Measurements from ENCODE around the gene KRTAP2-4.
"Not testable (repeated sequence)": the region's sequence is repeated elsewhere in the genome, so short reads cannot be mapped to it uniquely, and the experiment has no call there.

Gene KRTAP2-4

DNA sequence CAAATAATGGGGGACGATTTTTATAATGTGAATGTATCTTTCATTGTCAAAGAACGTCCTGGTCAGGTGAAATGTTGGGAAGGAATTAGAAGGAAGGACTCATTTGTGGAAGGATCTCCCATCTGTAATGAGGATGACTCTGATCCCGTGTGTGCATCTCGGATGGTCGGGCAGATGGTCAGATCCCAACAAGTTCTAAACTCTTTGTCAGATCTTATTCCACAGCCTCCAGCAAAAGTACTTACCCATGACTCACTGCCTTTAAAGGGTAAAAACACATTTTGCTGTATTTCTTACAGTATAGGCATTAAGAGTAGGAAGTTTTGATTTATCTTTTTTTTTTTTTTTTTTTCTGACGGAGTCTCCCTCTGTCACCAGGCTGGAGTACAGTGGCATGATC lies 32.8 kb upstream of the KRTAP2-4 start:
- Histone ChIP-seq H3K9ac (ENCODE audit: insufficient read length) (no peak overlapping the region), H3K4me3 (no peak overlapping the region), H3K9me3 (ENCODE audit: low read depth, low read length) (no peaks in the 10 kb centered on the region), H3K27ac (no peak overlapping the region), H3K36me3 (ENCODE audit: insufficient read depth, low read length) (no peaks in the 10 kb centered on the region; the same call in 1 of the 2 replicates)
- TF ChIP-seq POLR2AphosphoS5 (IDR thresholded peaks at IDR 0.05; ENCODE audit: borderline replicate concordance, low read depth, low read length) (no peak), EZH2 (IDR thresholded peaks at IDR 0.05) (no peak), FOXP2 (optimal IDR thresholded peaks at IDR 0.05; ENCODE audit: control extremely low read depth, extremely low read length, insufficient read depth) (no peak)
- no peak for DNase-seq (ENCODE audit: low read depth, low spot score)

DNA sequence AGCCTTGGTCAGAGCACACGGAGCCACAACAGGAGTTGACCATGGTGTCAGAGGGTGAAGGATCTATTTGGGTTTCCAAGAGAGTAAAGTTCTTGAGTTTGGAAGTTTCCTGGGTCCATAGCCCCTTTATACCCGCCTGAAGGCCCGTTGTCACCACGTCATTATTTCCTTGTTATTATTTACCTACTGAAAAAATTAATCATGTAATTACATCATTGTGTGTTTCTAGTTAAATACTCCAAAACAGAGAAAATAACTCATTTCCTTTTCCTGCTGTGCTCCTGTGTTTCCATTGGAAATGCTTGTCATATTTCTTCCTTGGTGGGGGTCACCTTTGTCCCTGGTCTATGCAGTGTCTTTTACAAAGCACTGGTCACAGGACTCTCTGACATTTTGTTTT lies 32.4 kb upstream of the KRTAP2-4 start, which contains the start of gene KRTAP4-8:
Gene KRTAP4-8, minus strand, starts transcription at position 101 of the 400 bp plus-strand sequence. Its CDS starts 58 bp downstream, at position 43.
- Histone ChIP-seq H3K9me3 (ENCODE audit: low read depth, low read length) (no peaks in the 10 kb centered on the region), H3K36me3 (ENCODE audit: insufficient read depth, low read length) (no peaks in the 10 kb centered on the region; the same call in 1 of the 2 replicates), H3K4me3 (no peak within 1 kb of the TSS), H3K9ac (ENCODE audit: insufficient read length) (no peak within 1 kb of the TSS), H3K27ac (peak within 1 kb of the TSS; percentile 94; the same call in 1 of the 2 replicates)
- no peak for TF ChIP-seq EZH2 (IDR thresholded peaks at IDR 0.05)
- no peak for TF ChIP-seq FOXP2 (optimal IDR thresholded peaks at IDR 0.05; ENCODE audit: control extremely low read depth, extremely low read length, insufficient read depth)
- TF ChIP-seq POLR2AphosphoS5 (IDR thresholded peaks at IDR 0.05; ENCODE audit: borderline replicate concordance, low read depth, low read length): no peak
- DNase-seq (ENCODE audit: low read depth, low spot score): no peak

DNA sequence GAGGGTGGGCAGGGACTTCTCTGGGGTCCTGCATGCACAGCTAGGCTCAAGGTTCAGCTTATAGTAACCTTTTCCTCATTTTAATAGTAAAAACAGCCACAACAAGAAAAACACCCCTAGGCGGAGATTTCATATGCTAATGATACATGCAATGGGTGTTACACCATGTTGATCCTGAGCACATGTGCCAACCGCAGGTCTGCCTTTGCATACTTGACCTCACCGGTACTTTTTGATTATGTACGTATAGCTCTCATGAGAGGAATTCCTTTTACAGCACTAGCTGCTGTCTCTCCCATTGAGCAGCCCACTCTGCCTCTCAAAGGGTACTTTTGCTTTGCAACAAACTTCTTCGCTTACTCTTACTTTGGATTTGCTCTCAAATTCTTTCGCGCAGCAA lies 30.4 kb upstream of the KRTAP2-4 start:
- TF ChIP-seq EZH2 (IDR thresholded peaks at IDR 0.05) (no peak), POLR2AphosphoS5 (IDR thresholded peaks at IDR 0.05; ENCODE audit: borderline replicate concordance, low read depth, low read length) (no peak), FOXP2 (optimal IDR thresholded peaks at IDR 0.05; ENCODE audit: control extremely low read depth, extremely low read length, insufficient read depth) (no peak)
- Histone ChIP-seq H3K9me3 (ENCODE audit: low read depth, low read length) (0 out of 2 replicates have a peak, but pooled peaks cover 4% of the 10 kb centered on the region), H3K4me3 (no peak overlapping the region), H3K27ac (no peak overlapping the region), H3K9ac (ENCODE audit: insufficient read length) (no peak overlapping the region), H3K36me3 (ENCODE audit: insufficient read depth, low read length) (no peaks in the 10 kb centered on the region; the same call in 1 of the 2 replicates)
- DNase-seq (ENCODE audit: low read depth, low spot score): no peak

GRCh38 chr17:41088760-41089352 lies 23.2 kb upstream of the KRTAP2-4 start:
- not testable (repeated sequence) for H3K9ac ChIP-seq (ENCODE audit: insufficient read length); H3K27ac ChIP-seq; DNase-seq (ENCODE audit: low read depth, low spot score); H3K9me3 ChIP-seq (ENCODE audit: low read depth, low read length); H3K36me3 ChIP-seq (ENCODE audit: insufficient read depth, low read length)
- H3K4me3 ChIP-seq: peak overlapping the region; percentile 57

DNA sequence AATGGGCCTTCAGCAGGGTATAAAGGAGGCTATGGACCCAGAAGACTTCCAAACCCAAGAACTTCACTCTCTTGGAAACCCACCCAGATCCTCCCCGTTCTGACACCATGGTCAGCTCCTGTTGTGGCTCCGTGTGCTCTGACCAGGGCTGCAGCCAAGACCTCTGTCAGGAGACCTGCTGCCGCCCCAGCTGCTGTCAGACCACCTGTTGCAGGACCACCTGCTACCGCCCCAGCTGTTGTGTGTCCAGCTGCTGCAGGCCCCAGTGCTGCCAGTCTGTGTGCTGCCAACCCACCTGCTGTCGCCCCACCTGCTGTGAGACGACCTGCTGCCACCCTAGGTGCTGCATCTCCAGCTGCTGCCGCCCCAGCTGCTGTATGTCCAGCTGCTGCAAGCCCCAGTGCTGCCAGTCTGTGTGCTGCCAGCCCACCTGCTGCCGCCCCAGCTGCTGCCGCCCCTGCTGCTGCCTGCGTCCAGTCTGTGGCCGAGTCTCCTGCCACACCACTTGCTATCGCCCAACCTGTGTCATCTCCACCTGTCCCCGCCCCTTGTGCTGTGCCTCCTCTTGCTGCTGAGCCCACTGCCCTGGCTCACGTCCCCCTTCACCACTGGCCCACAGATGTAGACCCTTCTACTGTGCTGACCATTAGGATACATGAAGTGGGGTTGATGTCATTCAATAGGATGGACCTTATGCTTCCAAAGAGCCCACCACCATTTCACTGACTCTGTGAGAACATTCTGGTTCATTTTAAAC lies 18.6 kb upstream of the KRTAP2-4 start, which contains the start of gene KRTAP4-7:
Gene KRTAP4-7, plus strand, starts transcription at position 51 of the 757 bp plus-strand sequence. Its CDS starts 57 bp downstream, at position 108.
- peak within 1 kb of the TSS; percentile 87; the same call in 1 of the 2 replicates for H3K27ac ChIP-seq

GRCh38 chr17:41083427-41083826 lies 17.7 kb upstream of the KRTAP2-4 start:
- H3K36me3 ChIP-seq (ENCODE audit: insufficient read depth, low read length); H3K27ac ChIP-seq; H3K9ac ChIP-seq (ENCODE audit: insufficient read length); DNase-seq (ENCODE audit: low read depth, low spot score); H3K4me3 ChIP-seq; H3K9me3 ChIP-seq (ENCODE audit: low read depth, low read length): not testable (repeated sequence)

More for the DNA sequence above, 18.6 kb upstream of the KRTAP2-4 start, which contains the start of gene KRTAP4-7:
- not testable (repeated sequence) for H3K36me3 ChIP-seq (ENCODE audit: insufficient read depth, low read length); H3K9ac ChIP-seq (ENCODE audit: insufficient read length); DNase-seq (ENCODE audit: low read depth, low spot score); H3K9me3 ChIP-seq (ENCODE audit: low read depth, low read length)
- peak within 1 kb of the TSS; percentile 27; the same call in 1 of the 2 replicates for H3K4me3 ChIP-seq

GRCh38 chr17:41082626-41083025 lies 16.9 kb upstream of the KRTAP2-4 start:
- peak overlapping the region; percentile 27; the same call in 1 of the 2 replicates for H3K4me3 ChIP-seq
- H3K36me3 ChIP-seq (ENCODE audit: insufficient read depth, low read length): no peaks in the 10 kb centered on the region
- H3K27ac ChIP-seq: peak overlapping the region; percentile 87
- no peaks in the 10 kb centered on the region for H3K9me3 ChIP-seq (ENCODE audit: low read depth, low read length)
- no peak overlapping the region for H3K9ac ChIP-seq (ENCODE audit: insufficient read length)
- DNase-seq (ENCODE audit: low read depth, low spot score): peak; percentile 99
- TF ChIP-seq EZH2 (IDR thresholded peaks at IDR 0.05) (no peak), FOXP2 (optimal IDR thresholded peaks at IDR 0.05; ENCODE audit: control extremely low read depth, extremely low read length, insufficient read depth) (no peak), POLR2AphosphoS5 (IDR thresholded peaks at IDR 0.05; ENCODE audit: borderline replicate concordance, low read depth, low read length) (peak; percentile 61; the same call in 1 of the 2 replicates)

DNA sequence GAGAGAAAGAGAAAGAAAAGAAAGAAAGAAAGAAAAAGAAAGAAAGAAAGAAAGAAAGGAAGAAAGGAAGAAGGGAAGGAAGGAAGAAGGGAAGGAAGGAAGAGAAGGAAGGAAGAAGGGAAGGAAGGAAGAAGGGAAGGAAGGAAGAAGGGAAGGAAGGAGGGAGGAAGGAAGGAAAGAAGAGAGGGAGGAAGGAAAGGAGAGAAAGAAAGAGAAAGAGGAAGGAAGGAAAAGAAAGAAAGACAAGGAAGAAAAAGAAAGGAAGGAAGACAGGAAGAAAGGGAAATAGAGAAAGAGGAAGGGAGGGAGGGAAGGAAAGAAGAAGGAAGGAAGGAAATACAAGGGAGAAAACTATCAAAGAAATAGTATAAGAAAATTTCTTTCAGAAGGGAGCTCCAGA lies 11.1 kb upstream of the KRTAP2-4 start:
- TF ChIP-seq EZH2 (IDR thresholded peaks at IDR 0.05) (no peak), FOXP2 (optimal IDR thresholded peaks at IDR 0.05; ENCODE audit: control extremely low read depth, extremely low read length, insufficient read depth) (no peak), POLR2AphosphoS5 (IDR thresholded peaks at IDR 0.05; ENCODE audit: borderline replicate concordance, low read depth, low read length) (no peak)
- no peaks in the 10 kb centered on the region for H3K9me3 ChIP-seq (ENCODE audit: low read depth, low read length)
- no peak overlapping the region for H3K9ac ChIP-seq (ENCODE audit: insufficient read length)

More for the DNA sequence above, 11.1 kb upstream of the KRTAP2-4 start:
- no peak for DNase-seq (ENCODE audit: low read depth, low spot score)
- Histone ChIP-seq H3K36me3 (ENCODE audit: insufficient read depth, low read length) (no peaks in the 10 kb centered on the region), H3K4me3 (no peak overlapping the region), H3K27ac (no peak overlapping the region)
